GM12891 (cell line): ENCODE measurements around the gene JADE2.

ENCODE experiments used
- POLR2A ChIP-seq: IDR thresholded peaks from 2 replicates; pipeline ENCODE4 v1.6.1; 2011; ENCODE audit warnings: low read depth, low read length, control low read depth
- POU2F2 ChIP-seq: IDR thresholded peaks from 2 replicates; pipeline ENCODE4 v1.6.1; 2011; ENCODE audit warnings: low read depth, mild to moderate bottlenecking, control low read depth, low read length, moderate library complexity

DNA sequence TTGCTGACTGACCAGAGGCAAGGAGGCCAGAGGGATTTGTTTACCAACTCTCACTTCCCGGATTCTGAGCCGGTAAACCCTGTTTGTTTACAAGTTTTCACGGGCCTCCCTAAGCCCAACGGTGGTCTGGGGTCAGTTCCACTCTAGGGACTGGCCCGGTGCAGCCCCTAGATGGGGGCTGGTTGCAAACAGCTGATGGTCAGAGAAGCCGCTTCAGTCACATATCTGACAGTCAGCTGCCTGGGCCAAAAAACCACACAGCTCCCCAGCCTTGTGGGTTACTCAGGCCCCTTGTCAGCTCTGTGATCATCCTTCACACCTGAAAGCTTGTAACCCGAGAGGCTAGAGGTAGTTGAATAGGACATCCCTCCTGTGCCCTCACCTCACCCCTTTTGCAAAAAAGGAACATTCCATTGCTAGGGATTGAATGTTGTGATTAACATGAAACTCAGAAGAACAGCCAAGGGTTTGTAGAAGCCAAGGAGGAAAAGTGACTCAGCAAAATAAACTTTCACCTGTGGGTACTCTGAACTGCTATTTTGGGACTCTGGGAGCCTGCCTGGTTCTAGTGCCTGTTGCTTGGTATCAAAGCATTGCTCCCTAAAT, 66.8 kb downstream of the JADE2 start:
- TF ChIP-seq POLR2A (no peak), POU2F2 (no peak)
